Right atrium auricular region (tissue), 2 donors: Measurements from ENCODE around the gene TXNRD2. TPM values are rescaled to one million over a fixed set of nuclear protein-coding genes. Genes with fewer than 3 reads are reported as not detected.

Source experiments
- DNase-seq: peaks from one replicate; pipeline ENCODE4 v3.0.0-alpha.2; 2019; ENCODE audit warnings: low spot score
- H3K27ac ChIP-seq, 2 donors: fragments of 200-600 bp; sonication (generic); 1 replicate in 1 of 2; 2 replicates in 1 of 2; pipeline ENCODE4 v1.5.1; 2016 to 2019
- H3K27me3 ChIP-seq, 2 donors: fragments of 200-600 bp; sonication (generic); one replicate each; pipeline versions ENCODE4 v1.5.1 to v1.6.0; 2017 to 2019
- H3K36me3 ChIP-seq: fragments of 200-600 bp; sonication (generic); one replicate; pipeline ENCODE4 v1.5.1; 2016
- H3K4me1 ChIP-seq, 2 donors: fragments of 200-600 bp; sonication (generic); one replicate each; pipeline versions ENCODE4 v1.5.1 to v1.6.0; 2017 to 2019
- H3K4me3 ChIP-seq, 2 donors: fragments of 200-600 bp; sonication (generic); 1 replicate in 1 of 2; 2 replicates in 1 of 2; pipeline ENCODE4 v1.5.1; 2017 to 2019; ENCODE audit warnings: mild to moderate bottlenecking in 1 of 2, moderate library complexity in 1 of 2
- H3K9me3 ChIP-seq, 2 donors: fragments of 200-600 bp; sonication (generic); one replicate each; pipeline ENCODE4 v1.5.1; 2019
- total RNA-seq, 2 donors: library from RNA; depleted of rRNA; stranded (reverse); fragments of >200 nt; gene quantifications; one replicate each; pipeline ENCODE4 v1.1.0, GENCODE V29; 2016
- TF ChIP-seq, protein P1 (sequence below), 2 donors: fragments of 200-600 bp; sonication (generic); IDR thresholded peaks; one replicate each; pipeline ENCODE4 v1.5.1; 2019; ENCODE audit warnings: antibody characterized with exemption in 2 of 2

Gene TXNRD2
- total RNA-seq, 2 donors from 2014 or later, result 16.2 to 18.4 TPM

GRCh38 chr22:19900707-19901436 lies 40.7 kb downstream of the TXNRD2 start:
- H3K27ac ChIP-seq, result no peak overlapping the region
- DNase-seq, result no peak
- TF ChIP-seq, protein P1, sequence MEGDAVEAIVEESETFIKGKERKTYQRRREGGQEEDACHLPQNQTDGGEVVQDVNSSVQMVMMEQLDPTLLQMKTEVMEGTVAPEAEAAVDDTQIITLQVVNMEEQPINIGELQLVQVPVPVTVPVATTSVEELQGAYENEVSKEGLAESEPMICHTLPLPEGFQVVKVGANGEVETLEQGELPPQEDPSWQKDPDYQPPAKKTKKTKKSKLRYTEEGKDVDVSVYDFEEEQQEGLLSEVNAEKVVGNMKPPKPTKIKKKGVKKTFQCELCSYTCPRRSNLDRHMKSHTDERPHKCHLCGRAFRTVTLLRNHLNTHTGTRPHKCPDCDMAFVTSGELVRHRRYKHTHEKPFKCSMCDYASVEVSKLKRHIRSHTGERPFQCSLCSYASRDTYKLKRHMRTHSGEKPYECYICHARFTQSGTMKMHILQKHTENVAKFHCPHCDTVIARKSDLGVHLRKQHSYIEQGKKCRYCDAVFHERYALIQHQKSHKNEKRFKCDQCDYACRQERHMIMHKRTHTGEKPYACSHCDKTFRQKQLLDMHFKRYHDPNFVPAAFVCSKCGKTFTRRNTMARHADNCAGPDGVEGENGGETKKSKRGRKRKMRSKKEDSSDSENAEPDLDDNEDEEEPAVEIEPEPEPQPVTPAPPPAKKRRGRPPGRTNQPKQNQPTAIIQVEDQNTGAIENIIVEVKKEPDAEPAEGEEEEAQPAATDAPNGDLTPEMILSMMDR (IDR thresholded peaks at IDR 0.05), result no peak
- no peaks in the 10 kb centered on the region for H3K27me3 ChIP-seq
- H3K4me1 ChIP-seq, result no peaks in the 10 kb centered on the region
- H3K9me3 ChIP-seq, result no peaks in the 10 kb centered on the region
- no peak overlapping the region for H3K4me3 ChIP-seq
- H3K36me3 ChIP-seq, result peaks cover 17% of the 10 kb centered on the region

GRCh38 chr22:19898831-19899567 lies 42.6 kb downstream of the TXNRD2 start:
- Histone ChIP-seq H3K27ac (no peak overlapping the region), H3K27me3 (no peaks in the 10 kb centered on the region), H3K4me3 (no peak overlapping the region), H3K9me3 (no peaks in the 10 kb centered on the region), H3K36me3 (peaks cover 19% of the 10 kb centered on the region), H3K4me1 (no peaks in the 10 kb centered on the region)
- TF ChIP-seq, protein P1 (IDR thresholded peaks at IDR 0.05), result no peak
- DNase-seq, result no peak

DNA sequence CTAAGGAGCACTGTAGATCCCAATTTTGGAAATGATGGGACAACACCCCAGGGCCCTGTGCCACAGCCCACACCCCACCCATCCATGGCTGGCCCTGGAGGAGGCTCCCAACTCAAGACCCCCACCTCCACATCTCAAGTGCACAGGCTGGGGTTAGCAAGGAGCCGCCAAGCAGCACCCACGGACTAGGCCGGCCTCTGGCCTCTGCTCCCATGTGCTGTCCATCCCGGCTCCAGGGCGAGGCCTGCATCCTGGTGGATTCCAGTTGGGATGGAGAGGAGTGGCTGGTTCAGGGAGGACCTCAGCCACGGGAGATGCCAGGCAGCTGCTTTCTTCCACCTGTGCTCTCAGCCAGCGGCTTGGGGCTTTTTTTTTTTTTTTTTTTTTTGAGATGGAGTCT lies 43.5 kb downstream of the TXNRD2 start:
- H3K27ac ChIP-seq, result no peak overlapping the region
- DNase-seq, result no peak
- no peak overlapping the region for H3K4me3 ChIP-seq
- peaks cover 24% of the 10 kb centered on the region for H3K36me3 ChIP-seq
- no peaks in the 10 kb centered on the region for H3K9me3 ChIP-seq
- H3K4me1 ChIP-seq, result no peaks in the 10 kb centered on the region
- TF ChIP-seq, protein P1 (IDR thresholded peaks at IDR 0.05), result no peak
- no peaks in the 10 kb centered on the region for H3K27me3 ChIP-seq

DNA sequence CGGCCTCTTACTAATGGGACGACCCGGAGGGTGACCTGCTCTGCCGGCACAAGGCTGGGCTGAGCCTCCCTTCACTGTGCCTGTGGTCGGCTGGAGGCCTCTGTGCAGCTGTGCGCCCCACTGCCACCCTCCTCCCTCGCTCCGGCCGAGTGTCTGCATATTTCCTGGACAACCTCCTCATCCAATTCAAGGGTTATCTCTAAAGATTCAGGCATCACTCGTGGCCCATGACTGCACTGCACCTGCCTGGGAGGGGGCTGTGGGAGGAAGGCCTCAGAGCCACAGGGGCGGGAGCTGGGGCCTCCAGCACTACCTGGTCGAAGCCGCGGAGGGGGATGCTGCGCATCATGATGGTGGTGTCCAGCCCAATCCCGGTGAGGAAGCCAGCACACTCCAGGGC lies 43.9 kb downstream of the TXNRD2 start:
- no peak overlapping the region for H3K27ac ChIP-seq
- DNase-seq, result no peak
- H3K27me3 ChIP-seq, result no peaks in the 10 kb centered on the region
- no peak overlapping the region for H3K4me3 ChIP-seq
- H3K36me3 ChIP-seq, result peaks cover 24% of the 10 kb centered on the region
- TF ChIP-seq, protein P1 (IDR thresholded peaks at IDR 0.05), result no peak
- H3K9me3 ChIP-seq, result no peaks in the 10 kb centered on the region
- no peaks in the 10 kb centered on the region for H3K4me1 ChIP-seq

DNA sequence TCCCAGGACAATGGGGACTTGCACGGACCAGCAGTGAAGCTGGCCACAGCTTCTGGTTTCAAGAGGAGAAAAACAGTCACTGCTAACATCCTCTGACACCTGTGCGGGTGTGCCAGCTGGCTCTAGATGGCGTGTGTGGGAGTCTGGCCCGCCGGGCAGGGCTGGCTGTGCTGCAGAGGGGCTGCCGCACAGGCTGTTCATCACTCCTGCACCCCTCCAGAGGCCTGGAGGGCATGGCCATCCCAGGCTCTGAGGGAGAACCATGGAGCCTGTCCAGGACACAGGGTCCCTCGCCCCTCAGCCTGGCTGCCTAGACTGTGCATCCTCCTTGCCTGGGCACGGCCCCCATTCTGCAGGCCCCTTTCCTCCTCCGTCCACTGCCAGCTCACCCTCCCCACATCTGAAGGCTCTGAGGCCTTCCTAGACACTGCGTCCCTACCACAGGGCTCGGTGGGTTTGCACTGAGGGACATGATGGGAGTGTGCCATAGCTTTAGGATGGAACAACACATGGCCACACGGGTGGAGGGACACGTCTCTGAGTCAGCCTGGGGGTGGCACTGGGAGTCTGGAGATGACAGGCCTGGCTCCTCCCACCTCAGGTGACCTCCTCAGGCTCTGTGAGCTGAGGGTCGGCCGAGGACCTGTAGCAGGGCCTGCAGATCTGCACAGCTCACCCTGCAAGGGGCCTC lies 44.8 kb downstream of the TXNRD2 start:
- TF ChIP-seq, protein P1 (IDR thresholded peaks at IDR 0.05), result no peak
- no peaks in the 10 kb centered on the region for H3K9me3 ChIP-seq
- H3K27ac ChIP-seq, result no peak overlapping the region
- H3K27me3 ChIP-seq, result no peaks in the 10 kb centered on the region
- no peak for DNase-seq
- no peak overlapping the region for H3K4me3 ChIP-seq
- H3K36me3 ChIP-seq, result peaks cover 24% of the 10 kb centered on the region
- peaks cover 0 to 8% of the 10 kb centered on the region in 2 donors for H3K4me1 ChIP-seq
